AG04450 (cell line): ENCODE data around the gene NMUR2. TPM values are rescaled to one million over a fixed set of nuclear protein-coding genes. Genes with fewer than 3 reads are reported as not detected.

ENCODE experiments used
- CTCF ChIA-PET: fragments of 300-600, 350-600 bp; formaldehyde crosslinking; extraction: SDS; loops from one replicate; lab custom pipeline; 2022; ENCODE audit warnings: antibody characterized with exemption, inconsistent platforms; lab: Charles Lee
- POLR2A ChIA-PET: fragments of 350-600 bp; formaldehyde crosslinking; extraction: SDS; loops from one replicate; lab custom pipeline; 2021; ENCODE audit warnings: antibody characterized with exemption, inconsistent platforms; lab: Yijun Ruan, JAX
- DNase-seq: peaks from one replicate; pipeline ENCODE4 v3.0.0-alpha.2; 2011; ENCODE audit warnings: low read depth, low spot score
- H3K27ac ChIP-seq: one replicate; pipeline ENCODE4 v1.5.1; 2012; ENCODE audit warnings: low read depth, low read length, control low read depth
- H3K27me3 ChIP-seq: one replicate; pipeline ENCODE4 v1.6.0; 2012; ENCODE audit warnings: low read length; ENCODE audit not compliant: control insufficient read depth, insufficient read depth
- H3K4me3 ChIP-seq: 2 replicates; pipeline ENCODE4 v1.5.1; 2011; ENCODE audit warnings: mild to moderate bottlenecking, low read depth, low read length, control low read depth
- H3K9me3 ChIP-seq: 2 replicates; pipeline ENCODE4 v1.5.1; 2012; ENCODE audit warnings: low read length; ENCODE audit not compliant: control insufficient read depth, insufficient read depth
- polyA minus RNA-seq: library from RNA; depleted of rRNA, polyadenylated mRNA; stranded (reverse); fragments of >200 nt; gene quantifications from 2 replicates; pipeline ENCODE4 v1.2.3, GENCODE V29; 2011; rRNA and poly(A)+ RNA removed
- polyA plus RNA-seq: library from polyadenylated mRNA; depleted of rRNA; stranded (reverse); fragments of >200 nt; gene quantifications from 2 replicates; pipeline ENCODE4 v1.2.3, GENCODE V29; 2011; rRNA removed
- TF ChIP-seq, protein P1 (sequence below): IDR thresholded peaks from 2 replicates; pipeline ENCODE4 v1.5.1; 2011; ENCODE audit warnings: low read depth, low read length, control low read depth, inconsistent platforms

The NMUR2 gene, protein sequence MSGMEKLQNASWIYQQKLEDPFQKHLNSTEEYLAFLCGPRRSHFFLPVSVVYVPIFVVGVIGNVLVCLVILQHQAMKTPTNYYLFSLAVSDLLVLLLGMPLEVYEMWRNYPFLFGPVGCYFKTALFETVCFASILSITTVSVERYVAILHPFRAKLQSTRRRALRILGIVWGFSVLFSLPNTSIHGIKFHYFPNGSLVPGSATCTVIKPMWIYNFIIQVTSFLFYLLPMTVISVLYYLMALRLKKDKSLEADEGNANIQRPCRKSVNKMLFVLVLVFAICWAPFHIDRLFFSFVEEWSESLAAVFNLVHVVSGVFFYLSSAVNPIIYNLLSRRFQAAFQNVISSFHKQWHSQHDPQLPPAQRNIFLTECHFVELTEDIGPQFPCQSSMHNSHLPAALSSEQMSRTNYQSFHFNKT
- not detected in 2 replicates for polyA plus RNA-seq
- not detected in 2 replicates for polyA minus RNA-seq

DNA sequence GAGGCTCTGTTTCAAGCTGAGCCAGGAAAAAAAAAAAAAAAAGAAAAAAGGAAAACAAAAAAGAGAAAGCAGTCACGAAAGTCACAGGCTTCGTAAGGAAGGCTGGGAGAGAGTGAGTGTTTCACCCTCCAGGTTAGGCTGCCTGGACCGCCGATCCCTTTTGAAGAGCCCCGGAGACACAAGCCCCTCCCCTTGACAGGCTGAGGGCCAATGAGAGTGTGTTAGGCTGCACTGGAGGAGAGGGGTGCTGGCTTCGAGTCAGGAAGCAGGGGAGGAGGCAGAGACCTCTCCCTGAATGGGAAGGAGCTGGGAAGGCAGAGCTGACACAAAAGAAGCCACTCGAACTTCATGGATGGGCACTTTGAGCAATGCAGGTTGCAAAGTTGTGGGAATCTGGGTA lies at the start of gene NMUR2:
Gene NMUR2, minus strand, starts transcription at position 135 of the 400 bp plus-strand sequence. CDS start 166 bp downstream, outside the sequence.
- DNase-seq, result no peak
- TF ChIP-seq, protein P1, sequence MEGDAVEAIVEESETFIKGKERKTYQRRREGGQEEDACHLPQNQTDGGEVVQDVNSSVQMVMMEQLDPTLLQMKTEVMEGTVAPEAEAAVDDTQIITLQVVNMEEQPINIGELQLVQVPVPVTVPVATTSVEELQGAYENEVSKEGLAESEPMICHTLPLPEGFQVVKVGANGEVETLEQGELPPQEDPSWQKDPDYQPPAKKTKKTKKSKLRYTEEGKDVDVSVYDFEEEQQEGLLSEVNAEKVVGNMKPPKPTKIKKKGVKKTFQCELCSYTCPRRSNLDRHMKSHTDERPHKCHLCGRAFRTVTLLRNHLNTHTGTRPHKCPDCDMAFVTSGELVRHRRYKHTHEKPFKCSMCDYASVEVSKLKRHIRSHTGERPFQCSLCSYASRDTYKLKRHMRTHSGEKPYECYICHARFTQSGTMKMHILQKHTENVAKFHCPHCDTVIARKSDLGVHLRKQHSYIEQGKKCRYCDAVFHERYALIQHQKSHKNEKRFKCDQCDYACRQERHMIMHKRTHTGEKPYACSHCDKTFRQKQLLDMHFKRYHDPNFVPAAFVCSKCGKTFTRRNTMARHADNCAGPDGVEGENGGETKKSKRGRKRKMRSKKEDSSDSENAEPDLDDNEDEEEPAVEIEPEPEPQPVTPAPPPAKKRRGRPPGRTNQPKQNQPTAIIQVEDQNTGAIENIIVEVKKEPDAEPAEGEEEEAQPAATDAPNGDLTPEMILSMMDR, result no peak
- no peaks in the 10 kb centered on the region for H3K27me3 ChIP-seq
- no peak within 1 kb of the TSS for H3K27ac ChIP-seq
- CTCF ChIA-PET, result no interaction called here
- POLR2A ChIA-PET, result no interaction called here
- no peak within 1 kb of the TSS for H3K4me3 ChIP-seq
- peaks cover 4% of the 10 kb centered on the region; the same call in 1 of the 2 replicates for H3K9me3 ChIP-seq

DNA sequence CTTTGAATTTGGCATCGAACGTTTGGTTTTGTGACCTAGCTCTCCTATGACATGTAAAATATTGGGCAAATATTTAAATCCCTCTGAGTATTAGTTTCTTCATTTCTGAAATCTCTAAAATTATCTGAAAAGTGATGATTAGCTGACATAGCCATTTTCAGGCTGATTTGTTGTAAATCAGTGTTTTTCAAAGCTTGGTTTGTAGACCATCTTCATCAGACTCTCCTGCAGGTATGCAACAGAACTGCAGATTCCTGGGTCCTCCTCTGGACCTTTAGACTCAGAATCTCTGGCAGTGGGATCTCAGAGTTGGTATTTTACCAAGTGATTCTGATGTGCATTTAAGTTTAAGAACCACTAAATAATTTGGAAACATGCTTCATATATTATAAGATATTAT lies 38.9 kb upstream of the NMUR2 start:
- Histone ChIP-seq H3K27me3 (no peaks in the 10 kb centered on the region), H3K27ac (no peak overlapping the region), H3K4me3 (no peak overlapping the region), H3K9me3 (no peaks in the 10 kb centered on the region)
- ChIA-PET POLR2A (no interaction called here), CTCF (interaction anchor here (0.5 kb wide), 1 partner anchor 15 kb away, joined by 3 read pairs; no protein-coding TSS in a partner anchor)
- TF ChIP-seq, protein P1, result no peak
- DNase-seq, result no peak

DNA sequence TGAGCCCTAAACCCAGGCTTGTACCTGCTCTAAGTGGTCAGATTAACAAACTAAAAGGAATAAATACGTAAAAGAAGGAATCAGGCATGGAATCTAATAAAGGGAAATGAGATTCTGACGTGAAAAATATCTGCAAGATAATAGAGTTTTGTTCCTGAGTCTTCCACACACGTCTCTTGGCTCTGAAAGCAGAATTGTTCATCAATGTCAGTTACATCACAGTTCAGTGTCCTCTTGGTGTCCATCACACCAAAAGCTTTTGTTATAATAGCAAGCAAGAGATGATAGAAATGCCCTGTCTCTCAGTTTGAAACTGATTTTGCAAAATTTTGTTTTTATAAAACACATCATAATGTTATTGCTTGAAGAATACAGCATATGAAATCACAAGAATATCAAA lies 34.7 kb upstream of the NMUR2 start:
- DNase-seq, result no peak
- TF ChIP-seq, protein P1, result no peak
- no peak overlapping the region for H3K4me3 ChIP-seq
- no peak overlapping the region for H3K27ac ChIP-seq
- ChIA-PET CTCF (no interaction called here), POLR2A (no interaction called here)
- no peaks in the 10 kb centered on the region for H3K9me3 ChIP-seq
- no peaks in the 10 kb centered on the region for H3K27me3 ChIP-seq

DNA sequence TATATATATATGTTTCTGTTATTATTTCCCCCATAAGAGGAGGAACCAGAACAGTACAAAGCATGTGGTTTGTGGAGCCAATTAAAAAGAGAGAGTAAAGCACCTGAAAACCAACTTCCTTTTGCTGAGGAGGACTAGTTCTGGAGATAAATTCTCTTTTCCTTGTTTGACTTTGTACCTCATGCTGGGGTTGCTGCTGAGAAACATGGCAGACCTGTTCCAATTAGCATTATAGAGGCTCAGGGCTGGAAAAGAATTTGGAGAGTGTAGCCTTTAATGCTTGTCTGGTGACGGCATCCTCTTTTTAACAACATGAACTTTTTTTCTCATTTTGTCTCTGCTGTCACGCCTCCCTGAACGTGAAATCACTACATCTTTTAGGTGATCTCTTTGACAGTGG lies 32.8 kb upstream of the NMUR2 start:
- POLR2A ChIA-PET, result no interaction called here
- Histone ChIP-seq H3K9me3 (no peaks in the 10 kb centered on the region), H3K4me3 (no peak overlapping the region), H3K27ac (no peak overlapping the region), H3K27me3 (no peaks in the 10 kb centered on the region)
- TF ChIP-seq, protein P1, result no peak
- DNase-seq, result no peak
- CTCF ChIA-PET, result no interaction called here

DNA sequence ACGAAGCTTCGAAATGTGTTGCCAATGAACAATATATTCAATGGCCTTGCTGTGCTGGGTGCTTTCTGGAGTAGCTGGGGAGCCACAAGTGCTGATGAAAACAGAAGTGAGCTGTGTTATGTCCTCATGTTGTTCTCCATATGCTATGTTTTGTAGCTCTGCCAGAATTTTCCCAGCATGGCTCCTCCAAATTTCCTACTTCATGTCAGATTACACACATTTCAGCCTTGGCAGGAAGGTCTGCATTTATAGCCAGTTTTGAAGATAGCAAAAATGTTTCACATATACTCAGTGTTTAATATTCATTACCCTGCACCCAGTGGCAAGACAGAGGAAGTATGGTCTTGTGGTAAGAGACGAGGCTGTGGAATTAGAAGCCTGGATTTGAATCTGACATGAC lies 22.6 kb upstream of the NMUR2 start:
- Histone ChIP-seq H3K27ac (no peak overlapping the region), H3K4me3 (no peak overlapping the region), H3K27me3 (no peaks in the 10 kb centered on the region), H3K9me3 (no peaks in the 10 kb centered on the region)
- no peak for DNase-seq
- ChIA-PET POLR2A (no interaction called here), CTCF (no interaction called here)
- TF ChIP-seq, protein P1, result no peak
